GM19455 (cell line): ENCODE data around the gene RGS4.
"Not testable (repeated sequence)": the region's sequence is repeated elsewhere in the genome, so short reads cannot be mapped to it uniquely, and the experiment has no call there.

Source experiments
- ATAC-seq: cut with Tn5 transposase; IDR thresholded peaks from one replicate; pipeline ENCODE4 v1.9.1; 2021; ENCODE audit not compliant: unreplicated experiment

RGS4 gene

GRCh38 chr1:163066686-163067085, 2.5 kb upstream of the RGS4 start:
- no peak for ATAC-seq

GRCh38 chr1:163068716-163069115, 445 bp upstream of the RGS4 start:
- ATAC-seq, result no peak

- ATAC-seq, result no peak
These were observed 605 bp downstream of the RGS4 start for GRCh38 chr1:163069655-163070277.

DNA sequence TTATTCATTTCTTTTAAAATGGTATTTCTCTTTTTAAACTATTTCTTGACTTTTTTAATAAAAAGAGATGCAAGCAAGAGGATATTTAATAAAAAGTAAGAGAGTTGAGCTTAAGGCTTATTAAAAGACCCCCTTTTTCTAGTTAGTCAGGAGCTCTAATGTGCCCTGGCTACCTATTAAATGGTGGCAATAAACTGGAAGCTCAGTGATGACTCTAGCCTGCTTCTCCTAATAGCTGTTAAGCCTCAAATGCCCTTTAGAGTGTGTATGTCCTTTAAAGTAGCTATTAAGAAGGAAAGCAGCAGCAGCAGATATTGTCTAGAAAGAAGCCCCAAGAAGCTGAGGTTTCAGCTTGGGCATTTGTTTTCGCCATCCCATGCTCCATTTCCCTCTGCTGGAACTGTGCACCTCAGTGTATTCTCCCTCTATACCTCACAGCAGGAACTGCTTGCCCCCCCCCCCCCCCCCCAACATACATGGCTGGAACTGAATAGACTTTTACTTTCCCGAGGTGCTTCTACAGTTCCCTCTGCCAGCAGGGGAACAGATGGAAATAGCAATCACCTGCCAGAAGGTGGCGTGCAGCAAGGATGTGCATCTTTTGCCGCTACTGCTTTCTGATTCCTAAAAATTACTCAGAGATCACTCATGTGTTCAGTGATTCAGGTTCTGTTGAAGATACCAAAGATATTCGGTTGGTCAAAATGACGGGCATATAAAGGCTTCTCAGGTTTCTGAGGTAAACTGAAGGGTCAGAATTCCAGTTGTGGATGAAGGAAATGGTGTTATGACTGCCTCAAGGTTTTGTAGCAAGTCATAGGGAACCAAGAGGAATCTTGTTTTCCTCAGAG, 2.5 kb downstream of the RGS4 start:
- ATAC-seq, result peak; percentile 76

- ATAC-seq, result no peak
These were observed 3.5 kb downstream of the RGS4 start for GRCh38 chr1:163072658-163073057.

DNA sequence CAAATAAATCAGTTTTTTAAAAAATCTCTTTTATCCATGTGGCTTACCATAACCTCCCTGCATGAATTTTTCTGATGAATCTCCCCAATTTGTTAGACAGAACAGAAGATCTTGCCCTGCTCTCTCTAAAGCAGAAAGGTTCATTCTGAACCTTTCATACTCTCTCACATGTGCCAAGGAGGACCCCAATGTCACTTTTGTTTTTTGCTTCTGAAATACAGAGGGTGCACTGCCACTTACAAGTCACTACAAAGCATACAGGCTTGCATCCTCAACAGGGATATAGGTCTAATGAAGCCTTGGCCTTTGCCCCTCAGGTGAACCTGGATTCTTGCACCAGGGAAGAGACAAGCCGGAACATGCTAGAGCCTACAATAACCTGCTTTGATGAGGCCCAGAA, 4.8 kb downstream of the RGS4 start:
- ATAC-seq, result no peak

- ATAC-seq, result no peak
These were observed 5.6 kb downstream of the RGS4 start for GRCh38 chr1:163074716-163075284.

GRCh38 chr1:163076044-163076443, 6.9 kb downstream of the RGS4 start:
- no peak for ATAC-seq

DNA sequence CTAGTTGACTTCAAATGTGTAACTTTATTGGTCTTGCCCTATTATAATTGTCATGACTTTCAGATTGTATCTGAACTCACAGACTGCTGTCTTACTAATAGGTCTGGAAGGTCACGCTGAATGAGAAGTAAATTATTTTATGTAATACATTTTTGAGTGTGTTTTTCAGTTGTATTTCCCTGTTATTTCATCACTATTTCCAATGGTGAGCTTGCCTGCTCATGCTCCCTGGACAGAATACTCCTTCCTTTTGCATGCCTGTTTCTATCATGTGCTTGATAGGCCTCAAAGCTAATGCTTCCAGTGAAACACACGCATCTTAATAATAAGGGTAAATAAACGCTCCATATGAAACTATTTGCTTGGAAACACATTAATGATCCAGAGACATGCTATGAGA, 7.3 kb downstream of the RGS4 start:
- no peak for ATAC-seq

- ATAC-seq, result no peak
These were observed 8.0 kb downstream of the RGS4 start for GRCh38 chr1:163076981-163077761.

DNA sequence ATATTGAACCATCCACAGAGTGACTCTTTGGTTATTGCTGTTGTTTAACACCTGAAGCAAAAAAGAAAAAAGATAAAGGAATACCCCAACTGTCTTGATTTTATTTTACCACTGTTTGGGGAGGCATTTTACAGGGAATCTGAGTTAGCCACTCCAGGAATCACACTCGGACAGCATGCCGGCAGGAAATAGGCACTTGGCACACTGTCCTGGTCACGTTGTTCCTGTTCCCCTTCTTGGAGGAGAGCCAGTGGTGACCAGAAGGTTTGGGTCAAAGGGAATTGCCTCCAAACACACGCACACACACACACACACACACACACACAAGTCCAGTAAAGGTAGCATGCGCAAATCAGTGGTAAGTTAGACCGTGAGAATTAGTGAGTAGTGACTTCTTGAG, 13.8 kb downstream of the RGS4 start:
- no peak for ATAC-seq

DNA sequence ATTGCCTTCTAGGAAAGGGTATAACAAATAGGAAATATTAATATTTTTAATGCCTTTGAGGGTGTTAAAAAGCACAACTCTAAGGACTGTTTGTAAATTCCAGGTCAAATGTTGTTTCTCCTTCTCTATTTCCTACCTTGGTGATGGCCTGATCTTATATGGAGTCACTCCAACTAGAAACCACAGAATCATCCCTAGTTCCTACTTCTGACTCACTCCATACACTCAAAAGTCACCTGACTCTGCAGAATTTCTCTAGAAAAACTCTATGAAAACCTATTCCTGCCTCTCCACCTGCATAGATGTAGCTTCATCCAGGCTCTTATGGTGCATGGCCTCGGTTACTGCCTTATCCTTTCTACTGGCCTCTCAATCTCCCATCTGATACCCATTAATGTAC, 14.5 kb downstream of the RGS4 start:
- no peak for ATAC-seq

DNA sequence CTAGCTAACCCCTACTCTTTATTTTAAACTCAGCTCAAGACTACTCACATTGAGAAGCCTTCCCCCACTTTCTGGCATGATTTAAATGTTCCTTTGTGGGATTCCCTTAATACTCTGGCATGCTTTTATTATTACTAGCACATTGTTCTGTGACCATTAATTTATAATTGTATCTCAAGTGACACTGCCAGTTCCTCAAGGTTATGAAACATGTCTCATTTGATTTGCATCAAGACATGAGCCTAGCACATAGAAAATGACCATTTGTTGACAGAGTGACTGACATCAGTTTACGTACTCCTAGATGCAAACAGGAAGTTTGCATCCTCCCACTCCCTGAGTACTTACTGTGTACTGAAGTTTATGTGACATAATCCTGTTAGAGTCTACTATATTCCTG, 15.2 kb downstream of the RGS4 start:
- no peak for ATAC-seq

- no peak for ATAC-seq
These were observed 16.1 kb downstream of the RGS4 start for GRCh38 chr1:163085041-163085903.

- no peak for ATAC-seq
These were observed 16.7 kb downstream of the RGS4 start for GRCh38 chr1:163085904-163086268.

GRCh38 chr1:163089117-163089516, 20.0 kb downstream of the RGS4 start:
- ATAC-seq, result not testable (repeated sequence)

DNA sequence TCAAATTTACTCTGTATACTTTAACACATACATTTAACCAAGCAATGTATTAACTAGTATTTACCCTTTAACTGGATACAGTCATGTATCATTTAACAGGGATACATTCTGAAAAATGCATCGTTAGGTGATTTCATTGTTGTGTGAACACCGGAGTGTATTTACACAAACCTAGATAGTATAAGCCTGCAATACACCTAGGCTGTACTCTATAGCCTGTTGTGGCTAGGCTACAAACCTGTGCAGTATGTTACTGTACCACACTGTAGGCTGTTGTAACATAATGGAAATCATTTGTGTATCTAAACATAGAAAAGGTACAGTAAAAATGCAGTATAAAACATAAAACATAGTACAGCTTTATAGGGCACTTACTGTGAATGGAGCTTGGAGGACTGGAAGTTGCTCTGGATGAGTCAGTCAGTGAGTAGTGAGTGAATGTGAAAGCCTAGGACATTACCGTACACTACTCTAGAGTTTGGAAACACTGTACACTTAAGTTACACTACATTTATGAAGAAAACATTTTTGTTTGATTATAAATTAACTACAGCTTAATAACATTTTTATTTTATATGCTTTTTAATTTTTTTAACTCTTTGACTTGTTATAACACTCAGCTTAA, 21.3 kb downstream of the RGS4 start:
- ATAC-seq, result no peak

DNA sequence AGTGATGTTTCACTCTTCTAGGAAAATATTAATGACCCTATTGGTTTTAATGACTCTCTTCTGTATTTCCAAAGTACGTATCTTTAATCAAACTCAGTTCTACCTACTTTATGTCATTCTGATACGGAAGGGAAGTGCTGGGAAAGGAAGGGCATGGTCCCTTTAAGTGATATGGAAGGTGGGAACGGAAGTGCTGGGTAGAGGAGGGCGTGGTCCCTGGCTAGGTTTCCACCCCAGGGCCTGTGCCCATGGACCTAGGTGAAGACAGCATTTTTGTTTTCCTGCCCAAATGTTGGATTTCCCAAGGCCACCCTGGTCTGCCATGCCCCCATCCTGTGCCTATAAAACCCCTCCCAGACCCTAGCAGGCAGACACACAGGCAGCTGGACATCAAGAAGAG, 24.0 kb downstream of the RGS4 start:
- ATAC-seq, result no peak

GRCh38 chr1:163093579-163093978, 24.4 kb downstream of the RGS4 start:
- no peak for ATAC-seq

DNA sequence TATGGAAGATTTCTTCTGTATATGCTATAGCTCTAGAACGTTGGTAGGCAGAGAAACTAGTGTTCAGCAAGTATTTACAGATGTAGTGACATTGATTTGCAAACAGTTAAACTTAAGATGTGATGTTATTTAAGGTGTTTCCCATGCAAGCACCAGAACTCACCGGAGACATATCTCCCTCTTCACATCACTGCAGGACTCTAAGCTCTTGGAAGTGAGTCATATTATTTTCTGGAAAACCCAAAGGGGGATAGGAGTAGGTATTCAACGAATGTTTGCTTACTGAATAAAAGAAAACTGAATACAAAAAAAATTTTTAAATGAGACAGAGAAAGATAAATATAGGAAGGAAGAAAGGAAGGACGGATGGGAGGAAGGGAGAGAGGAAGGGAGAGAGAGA, 25.0 kb downstream of the RGS4 start:
- ATAC-seq, result no peak
